Measurements from ENCODE around the gene PSORS1C2. TPM values are rescaled to one million over a fixed set of nuclear protein-coding genes. Genes with fewer than 3 reads are reported as not detected.

The PSORS1C2 gene
- total RNA-seq, 1 experiment from 2014 or later = not detected

GRCh38 chr6:31154436-31154835, 15.6 kb upstream of the PSORS1C2 start:
- Histone ChIP-seq H3K4me1 (replicated peaks; ENCODE audit: insufficient read depth) (peaks cover 15% of the 10 kb centered on the region), H3K9me2 (ENCODE audit: insufficient read depth) (no peaks in the 10 kb centered on the region), H2AFZ (no peak overlapping the region), H3K36me3 (ENCODE audit: low read depth) (no peaks in the 10 kb centered on the region), H3K4me3 (no peak overlapping the region), H3F3A (ENCODE audit: insufficient read depth, low read depth) (no peaks in the 10 kb centered on the region), H3K27me3 (ENCODE audit: insufficient read depth, low read depth) (no peaks in the 10 kb centered on the region), H3K79me2 (ENCODE audit: low read depth) (no peaks in the 10 kb centered on the region), H3K9me3 (ENCODE audit: insufficient read depth, low read depth) (no peaks in the 10 kb centered on the region), H3K27ac (no peak overlapping the region), H3K4me2 (no peak overlapping the region), H4K20me1 (ENCODE audit: insufficient read depth) (no peaks in the 10 kb centered on the region)
- intact Hi-C loops (cut with micrococcal nuclease; ENCODE audit: unreplicated experiment) = no loop called here
- CTCF ChIA-PET = no interaction called here
- no peak for DNase-seq
- no TSS peak for BruUV-seq (replicated peaks)
- TF ChIP-seq CTCF (conservative IDR thresholded peaks at IDR 0.05) = no peak
- no peak for TF ChIP-seq EZH2 (IDR thresholded peaks at IDR 0.05; ENCODE audit: low read depth)
- POLR2A ChIA-PET (ENCODE audit: unreplicated experiment) = interaction anchor here (0.6 kb wide), 1 partner anchor 12 kb away, joined by 4 read pairs; no protein-coding TSS in a partner anchor

DNA sequence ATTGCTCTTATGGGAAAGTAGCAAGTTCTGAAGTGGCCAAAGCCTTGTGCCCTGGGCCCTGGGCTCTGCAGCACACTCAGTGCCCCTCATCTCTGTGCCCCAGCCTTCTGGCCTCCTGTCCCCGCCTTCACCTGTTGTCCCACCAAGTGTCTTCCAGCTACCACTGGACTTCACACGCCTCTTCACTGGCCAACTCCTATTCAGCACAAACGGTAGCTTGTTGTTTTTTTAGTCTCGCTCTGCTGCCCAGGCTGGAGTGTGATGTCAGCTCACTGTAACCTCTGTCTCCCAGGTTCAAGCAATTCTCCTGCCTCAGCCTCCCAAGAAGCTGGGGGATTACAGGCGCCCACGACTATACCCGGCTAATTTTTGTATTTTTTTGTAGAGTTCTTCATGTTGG, 13.9 kb upstream of the PSORS1C2 start:
- Histone ChIP-seq H2AFZ (no peak overlapping the region), H3F3A (ENCODE audit: insufficient read depth, low read depth) (no peaks in the 10 kb centered on the region), H3K79me2 (ENCODE audit: low read depth) (no peaks in the 10 kb centered on the region), H3K4me2 (no peak overlapping the region), H3K9me3 (ENCODE audit: insufficient read depth, low read depth) (no peaks in the 10 kb centered on the region), H3K4me3 (no peak overlapping the region), H3K4me1 (replicated peaks; ENCODE audit: insufficient read depth) (peaks cover 8% of the 10 kb centered on the region; the same call in 1 of the 2 replicates), H3K27ac (no peak overlapping the region), H3K27me3 (ENCODE audit: insufficient read depth, low read depth) (no peaks in the 10 kb centered on the region), H4K20me1 (ENCODE audit: insufficient read depth) (no peaks in the 10 kb centered on the region), H3K9me2 (ENCODE audit: insufficient read depth) (no peaks in the 10 kb centered on the region), H3K36me3 (ENCODE audit: low read depth) (no peaks in the 10 kb centered on the region)
- ChIA-PET CTCF (no interaction called here), POLR2A (ENCODE audit: unreplicated experiment) (interaction anchor here (0.6 to 0.7 kb wide), 3 partner anchors 13 to 1097 kb away, joined by 4 to 8 read pairs (median 6); no protein-coding TSS in a partner anchor)
- no peak for DNase-seq
- no TSS peak for BruUV-seq (replicated peaks)
- no peak for TF ChIP-seq CTCF (conservative IDR thresholded peaks at IDR 0.05)
- no peak for TF ChIP-seq EZH2 (IDR thresholded peaks at IDR 0.05; ENCODE audit: low read depth)
- intact Hi-C loops (cut with micrococcal nuclease; ENCODE audit: unreplicated experiment) = no loop called here

- H3K9me2 ChIP-seq (ENCODE audit: insufficient read depth) = no peaks in the 10 kb centered on the region
- no peak for DNase-seq
- H3K4me2 ChIP-seq = no peak overlapping the region
- no peaks in the 10 kb centered on the region for H3K9me3 ChIP-seq (ENCODE audit: insufficient read depth, low read depth)
- no peaks in the 10 kb centered on the region for H3F3A ChIP-seq (ENCODE audit: insufficient read depth, low read depth)
- no peaks in the 10 kb centered on the region for H3K36me3 ChIP-seq (ENCODE audit: low read depth)
- H4K20me1 ChIP-seq (ENCODE audit: insufficient read depth) = no peaks in the 10 kb centered on the region
- H3K4me3 ChIP-seq = no peak overlapping the region
- intact Hi-C loops (cut with micrococcal nuclease; ENCODE audit: unreplicated experiment) = no loop called here
- TF ChIP-seq EZH2 (IDR thresholded peaks at IDR 0.05; ENCODE audit: low read depth) (no peak), CTCF (conservative IDR thresholded peaks at IDR 0.05) (no peak)
- H3K4me1 ChIP-seq (replicated peaks; ENCODE audit: insufficient read depth) = no peaks in the 10 kb centered on the region
- no peaks in the 10 kb centered on the region for H3K79me2 ChIP-seq (ENCODE audit: low read depth)
- H3K27me3 ChIP-seq (ENCODE audit: insufficient read depth, low read depth) = no peaks in the 10 kb centered on the region
- BruUV-seq (replicated peaks) = no TSS peak
- CTCF ChIA-PET = no interaction called here
- POLR2A ChIA-PET (ENCODE audit: unreplicated experiment) = no interaction called here
- no peak overlapping the region for H3K27ac ChIP-seq
- H2AFZ ChIP-seq = no peak overlapping the region
Observed at GRCh38 chr6:31149827-31150447, 11.1 kb upstream of the PSORS1C2 start.

Data from PC-9 (cell line).